H9 (cell line): ENCODE results near the gene PRAMEF12. TPM values are rescaled to one million over a fixed set of nuclear protein-coding genes. Genes with fewer than 3 reads are reported as not detected.

ENCODE experiments used
- DNase-seq: peaks from one replicate; pipeline ENCODE4 v3.0.0-alpha.2; 2017
- H2AFZ ChIP-seq: one replicate; pipeline ENCODE4 v1.6.1; 2013; ENCODE audit warnings: mild to moderate bottlenecking, low read length, control low read depth, moderate library complexity
- H2AK5ac ChIP-seq: 2 replicates; pipeline ENCODE4 v1.6.1; 2013; ENCODE audit warnings: low read length, control low read depth, mixed read lengths; ENCODE audit not compliant: insufficient read length
- H2BK120ac ChIP-seq: one replicate; pipeline ENCODE4 v1.6.1; 2013; ENCODE audit warnings: low read depth, mild to moderate bottlenecking, low read length, control low read depth, inconsistent platforms; ENCODE audit not compliant: poor library complexity, severe bottlenecking
- H2BK12ac ChIP-seq: 2 replicates; pipeline ENCODE4 v1.6.1; 2013; ENCODE audit warnings: low read length, control low read depth, mixed read lengths, low read depth; ENCODE audit not compliant: insufficient read length
- H2BK15ac ChIP-seq: 2 replicates; pipeline ENCODE4 v1.6.1; 2013; ENCODE audit warnings: low read depth, low read length, control low read depth
- H2BK20ac ChIP-seq: one replicate; pipeline ENCODE4 v1.6.1; 2013; ENCODE audit warnings: low read depth, mild to moderate bottlenecking, low read length, control low read depth, inconsistent platforms; ENCODE audit not compliant: poor library complexity, severe bottlenecking
- H2BK5ac ChIP-seq: 2 replicates; pipeline ENCODE4 v1.6.1; 2013; ENCODE audit warnings: low read length, control low read depth, mixed read lengths; ENCODE audit not compliant: insufficient read length
- H3K14ac ChIP-seq: 2 replicates; pipeline ENCODE4 v1.6.1; 2013; ENCODE audit warnings: low read length, control low read depth; ENCODE audit not compliant: insufficient read depth
- H3K18ac ChIP-seq: 2 replicates; pipeline ENCODE4 v1.6.1; 2013; ENCODE audit warnings: low read depth, mild to moderate bottlenecking, mixed read lengths, low read length, control low read depth; ENCODE audit not compliant: insufficient read length
- H3K23ac ChIP-seq: 2 replicates; pipeline ENCODE4 v1.6.1; 2013; ENCODE audit warnings: low read length, control low read depth, mixed read lengths, low read depth; ENCODE audit not compliant: insufficient read length
- H3K23me2 ChIP-seq: 2 replicates; pipeline ENCODE4 v1.6.1; 2013; ENCODE audit warnings: low read depth, mild to moderate bottlenecking, mixed read lengths, low read length, control low read depth; ENCODE audit not compliant: insufficient read length, poor library complexity, severe bottlenecking
- H3K27ac ChIP-seq: 2 replicates; pipeline ENCODE4 v1.5.1; 2013; ENCODE audit warnings: low read length, control low read depth, mixed read lengths, low read depth; ENCODE audit not compliant: insufficient read length
- H3K27me3 ChIP-seq: 2 replicates; pipeline ENCODE4 v1.6.1; 2013; ENCODE audit warnings: low read length, control low read depth, inconsistent platforms; ENCODE audit not compliant: insufficient read depth
- H3K4ac ChIP-seq: 2 replicates; pipeline ENCODE4 v1.6.1; 2013; ENCODE audit warnings: low read depth, mild to moderate bottlenecking, control low read depth, inconsistent platforms, low read length, moderate library complexity
- H3K4me1 ChIP-seq: 2 replicates; pipeline ENCODE4 v1.6.1; 2013; ENCODE audit warnings: low read length, control low read depth, inconsistent platforms; ENCODE audit not compliant: insufficient read depth
- H3K4me2 ChIP-seq: 2 replicates; pipeline ENCODE4 v1.6.1; 2013; ENCODE audit warnings: low read length, control low read depth, mixed read lengths; ENCODE audit not compliant: insufficient read length, insufficient read depth
- H3K56ac ChIP-seq: 2 replicates; pipeline ENCODE4 v1.6.1; 2013; ENCODE audit warnings: low read depth, mild to moderate bottlenecking, mixed read lengths, low read length, control low read depth; ENCODE audit not compliant: insufficient read length
- H3K79me1 ChIP-seq: 2 replicates; pipeline ENCODE4 v1.6.1; 2013; ENCODE audit warnings: low read depth, mild to moderate bottlenecking, moderate library complexity, low read length, control low read depth, inconsistent platforms; ENCODE audit not compliant: insufficient read depth, poor library complexity, severe bottlenecking
- H3K79me2 ChIP-seq: 2 replicates; pipeline ENCODE4 v1.6.1; 2013; ENCODE audit warnings: low read length, control low read depth, inconsistent platforms; ENCODE audit not compliant: insufficient read depth
- H3K9ac ChIP-seq: 2 replicates; pipeline ENCODE4 v1.6.1; 2013; ENCODE audit warnings: low read length, control low read depth, mixed read lengths; ENCODE audit not compliant: insufficient read length; ENCODE audit errors: extremely low read depth
- H3K9me3 ChIP-seq: one replicate; pipeline ENCODE4 v1.6.1; 2013; ENCODE audit warnings: low read depth, low read length, inconsistent platforms; ENCODE audit not compliant: control insufficient read depth
- H3T11ph ChIP-seq: one replicate; pipeline ENCODE4 v1.6.1; 2013; ENCODE audit warnings: mild to moderate bottlenecking, low read length, control low read depth, inconsistent platforms
- H4K20me1 ChIP-seq: one replicate; pipeline ENCODE4 v1.6.1; 2013; ENCODE audit not compliant: control insufficient read depth, insufficient read length, insufficient read depth
- H4K5ac ChIP-seq: 2 replicates; pipeline ENCODE4 v1.6.1; 2013; ENCODE audit warnings: low read depth, mild to moderate bottlenecking, mixed read lengths, low read length, control low read depth; ENCODE audit not compliant: insufficient read length
- H4K8ac ChIP-seq: replicated peaks from 2 replicates; pipeline ENCODE4 v1.6.1; 2013; ENCODE audit warnings: low read length, control low read depth, mixed read lengths, low read depth; ENCODE audit not compliant: insufficient read length
- H4K91ac ChIP-seq: 2 replicates; pipeline ENCODE4 v1.6.1; 2013; ENCODE audit warnings: low read depth, mild to moderate bottlenecking, moderate library complexity, mixed read lengths, low read length, control low read depth; ENCODE audit not compliant: insufficient read length
- H3K27ac Mint-ChIP-seq, 3 experiments: 2 replicates in 2 of 3; 3 replicates in 1 of 3; pipeline ENCODE4 v1.8.0; 2020 to 2021; ENCODE audit warnings: mixed read lengths in 3 of 3, mild to moderate bottlenecking in 1 of 3, moderate library complexity in 1 of 3
- H3K27me3 Mint-ChIP-seq: 2 replicates; pipeline ENCODE4 v1.8.0; 2021; ENCODE audit warnings: low read depth, mild to moderate bottlenecking, moderate library complexity, mixed read lengths
- H3K36me3 Mint-ChIP-seq, 3 experiments: 2 replicates in 2 of 3; 3 replicates in 1 of 3; pipeline ENCODE4 v1.8.0; 2020 to 2021; ENCODE audit warnings: low read depth in 3 of 3, mixed read lengths in 3 of 3; ENCODE audit not compliant: insufficient read depth in 1 of 3
- H3K4me1 Mint-ChIP-seq, 2 experiments: 2 replicates each; pipeline ENCODE4 v1.8.0; 2020; ENCODE audit warnings: mixed read lengths in 2 of 2
- H3K4me3 Mint-ChIP-seq, 2 experiments: 2 replicates in 1 of 2; 3 replicates in 1 of 2; pipeline ENCODE4 v1.8.0; 2020 to 2021; ENCODE audit warnings: mild to moderate bottlenecking in 2 of 2, mixed read lengths in 2 of 2, moderate library complexity in 1 of 2
- H3K9me3 Mint-ChIP-seq, 2 experiments: 2 replicates in 1 of 2; 3 replicates in 1 of 2; pipeline ENCODE4 v1.8.0; 2020; ENCODE audit warnings: mild to moderate bottlenecking in 2 of 2, mixed read lengths in 2 of 2, moderate library complexity in 1 of 2
- WGBS: extraction: QIAGEN DNeasy Blood & Tissue Kit; methylation state at CpG from one replicate; pipeline ENCODE4 v1.1.7; 2013; ENCODE audit warnings: missing lambda C conversion rate, low lambda C conversion rate, mixed read lengths; ENCODE audit not compliant: insufficient read length; ENCODE audit errors: extremely low coverage; 5-methylcytosine and 5-hydroxymethylcytosine counted together
- total RNA-seq: library from RNA; stranded (reverse); gene quantifications from 2 replicates; pipeline ENCODE4 v1.2.1, GENCODE V29; 2021
- TF ChIP-seq, protein P1 (sequence below): fragments of 200-600 bp; sonication (generic); conservative IDR thresholded peaks from 3 replicates; pipeline ENCODE4 v1.8.0; 2021; ENCODE audit warnings: antibody characterized with exemption, mild to moderate bottlenecking

The PRAMEF12 gene
- total RNA-seq, 1 experiment from 2014 or later: not detected

DNA sequence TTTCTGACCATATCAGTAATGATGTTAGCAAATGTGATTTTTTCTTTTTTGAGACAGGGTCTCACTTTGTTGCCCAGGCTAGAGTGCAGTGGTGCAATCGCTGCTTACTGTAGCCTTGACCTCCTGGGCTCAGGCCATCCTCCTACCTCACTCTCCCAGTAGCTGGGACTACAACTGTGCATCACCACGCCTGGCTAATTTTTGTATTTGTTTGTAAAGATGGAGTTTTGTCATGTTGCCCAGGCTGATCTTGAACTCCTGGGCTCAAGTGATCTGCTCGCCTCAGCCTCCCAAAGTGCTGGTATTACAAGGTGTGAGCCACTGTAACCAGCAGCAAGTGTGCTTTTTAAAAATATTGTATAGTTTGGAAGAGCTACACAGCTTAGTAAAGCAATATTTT, 31.6 kb upstream of the PRAMEF12 start:
- H4K20me1 ChIP-seq: no peaks in the 10 kb centered on the region
- H4K5ac ChIP-seq: no peak overlapping the region
- H3K4me1 ChIP-seq: no peaks in the 10 kb centered on the region
- H3T11ph ChIP-seq: no peak overlapping the region
- no peak overlapping the region for H2BK120ac ChIP-seq
- H3K27ac ChIP-seq: no peak overlapping the region
- H3K36me3 Mint-ChIP-seq: no peaks in the 10 kb centered on the region
- H4K91ac ChIP-seq: no peak overlapping the region
- H3K79me2 ChIP-seq: no peaks in the 10 kb centered on the region
- no peak overlapping the region for H2BK5ac ChIP-seq
- DNase-seq: no peak
- H3K27ac Mint-ChIP-seq: no peak overlapping the region; a peak in 1 of 7 replicates
- H3K9me3 ChIP-seq: no peaks in the 10 kb centered on the region
- no peak overlapping the region for H2BK20ac ChIP-seq
- no peak overlapping the region for H2BK15ac ChIP-seq
- H3K4me3 Mint-ChIP-seq: no peak overlapping the region
- TF ChIP-seq, protein P1, sequence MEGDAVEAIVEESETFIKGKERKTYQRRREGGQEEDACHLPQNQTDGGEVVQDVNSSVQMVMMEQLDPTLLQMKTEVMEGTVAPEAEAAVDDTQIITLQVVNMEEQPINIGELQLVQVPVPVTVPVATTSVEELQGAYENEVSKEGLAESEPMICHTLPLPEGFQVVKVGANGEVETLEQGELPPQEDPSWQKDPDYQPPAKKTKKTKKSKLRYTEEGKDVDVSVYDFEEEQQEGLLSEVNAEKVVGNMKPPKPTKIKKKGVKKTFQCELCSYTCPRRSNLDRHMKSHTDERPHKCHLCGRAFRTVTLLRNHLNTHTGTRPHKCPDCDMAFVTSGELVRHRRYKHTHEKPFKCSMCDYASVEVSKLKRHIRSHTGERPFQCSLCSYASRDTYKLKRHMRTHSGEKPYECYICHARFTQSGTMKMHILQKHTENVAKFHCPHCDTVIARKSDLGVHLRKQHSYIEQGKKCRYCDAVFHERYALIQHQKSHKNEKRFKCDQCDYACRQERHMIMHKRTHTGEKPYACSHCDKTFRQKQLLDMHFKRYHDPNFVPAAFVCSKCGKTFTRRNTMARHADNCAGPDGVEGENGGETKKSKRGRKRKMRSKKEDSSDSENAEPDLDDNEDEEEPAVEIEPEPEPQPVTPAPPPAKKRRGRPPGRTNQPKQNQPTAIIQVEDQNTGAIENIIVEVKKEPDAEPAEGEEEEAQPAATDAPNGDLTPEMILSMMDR: no peak
- H3K27me3 Mint-ChIP-seq: no peaks in the 10 kb centered on the region; the same call in 1 of the 2 replicates
- H2BK12ac ChIP-seq: no peak overlapping the region
- H3K9ac ChIP-seq: no peak overlapping the region
- WGBS: no CpG with 5 or more reads among the region's 3 CpGs
- H3K23me2 ChIP-seq: no peaks in the 10 kb centered on the region
- H2AFZ ChIP-seq: no peak overlapping the region
- no peak overlapping the region for H3K14ac ChIP-seq
- no peak overlapping the region for H2AK5ac ChIP-seq
- no peaks in the 10 kb centered on the region for H3K4me1 Mint-ChIP-seq
- no peak overlapping the region for H4K8ac ChIP-seq
- H3K4me2 ChIP-seq: no peak overlapping the region
- no peaks in the 10 kb centered on the region for H3K79me1 ChIP-seq
- H3K23ac ChIP-seq: no peak overlapping the region
- H3K9me3 Mint-ChIP-seq: peaks cover 3 to 4% of the 10 kb centered on the region in 2 experiments; a peak in 4 of 5 replicates
- H3K56ac ChIP-seq: no peak overlapping the region
- no peaks in the 10 kb centered on the region for H3K27me3 ChIP-seq
- H3K4ac ChIP-seq: no peak overlapping the region
- H3K18ac ChIP-seq: no peak overlapping the region
